ENCODE measurements around the gene ADSS2. TPM values are rescaled to one million over a fixed set of nuclear protein-coding genes. Genes with fewer than 3 reads are reported as not detected.
"Not testable (repeated sequence)": the region's sequence is repeated elsewhere in the genome, so short reads cannot be mapped to it uniquely, and the experiment has no call there.

ADSS2 gene
- total RNA-seq, result 10 to 100 TPM; 46.8 to 47.7 TPM

- H3K36me3 Mint-ChIP-seq, result peaks cover 27% of the 10 kb centered on the region
- H3K27ac Mint-ChIP-seq, result peak within 1 kb of the TSS; percentile 97
- H3K4me1 Mint-ChIP-seq (ENCODE audit: low read depth), result peaks cover 49% of the 10 kb centered on the region
- H3K9me3 Mint-ChIP-seq, result no peaks in the 10 kb centered on the region
- DNase-seq, result no peak
- H3K27me3 Mint-ChIP-seq, result no peaks in the 10 kb centered on the region
- intact Hi-C loops (cut with micrococcal nuclease), result loop anchor here (2.0 to 5.0 kb wide), 2 partner anchors 519 to 854 kb away; no protein-coding TSS in a partner anchor
- ChIA-PET CTCF (interaction anchor here (0.7 kb wide), 1 partner anchor 11 kb away, joined by 3 read pairs; no protein-coding TSS in a partner anchor), POLR2A (interaction anchor here (1.0 kb wide), 1 partner anchor 10 kb away, joined by 4 read pairs; no protein-coding TSS in a partner anchor)
- H3K4me3 Mint-ChIP-seq, result peak within 1 kb of the TSS; percentile 96
Measured at GRCh38 chr1:244451539-244451950, at the start of gene ADSS2. Gene ADSS2 (minus strand): TSS chr1:244451909. CDS start chr1:244451817, 92 bp downstream.

- intact Hi-C loops (cut with micrococcal nuclease); H3K27me3 Mint-ChIP-seq; POLR2A ChIA-PET; H3K27ac Mint-ChIP-seq; H3K4me1 Mint-ChIP-seq (ENCODE audit: low read depth); H3K4me3 Mint-ChIP-seq; CTCF ChIA-PET; H3K36me3 Mint-ChIP-seq; DNase-seq: not testable (repeated sequence)
- peaks cover 18% of the 10 kb centered on the region for H3K9me3 Mint-ChIP-seq
Measured at GRCh38 chr1:244500515-244500914, 48.8 kb upstream of the ADSS2 start.

GRCh38 chr1:244499484-244499883 lies 47.8 kb upstream of the ADSS2 start:
- H3K36me3 Mint-ChIP-seq; POLR2A ChIA-PET; H3K27ac Mint-ChIP-seq; H3K4me3 Mint-ChIP-seq; intact Hi-C loops (cut with micrococcal nuclease); H3K4me1 Mint-ChIP-seq (ENCODE audit: low read depth); CTCF ChIA-PET; H3K27me3 Mint-ChIP-seq; DNase-seq: not testable (repeated sequence)
- peaks cover 18% of the 10 kb centered on the region for H3K9me3 Mint-ChIP-seq

GRCh38 chr1:244497805-244498204 lies 46.1 kb upstream of the ADSS2 start:
- no peak for DNase-seq
- no peak overlapping the region for H3K4me3 Mint-ChIP-seq
- intact Hi-C loops (cut with micrococcal nuclease), result no loop called here
- no peak overlapping the region for H3K27ac Mint-ChIP-seq
- POLR2A ChIA-PET, result no interaction called here
- CTCF ChIA-PET, result no interaction called here
- H3K4me1 Mint-ChIP-seq (ENCODE audit: low read depth), result no peaks in the 10 kb centered on the region
- no peaks in the 10 kb centered on the region for H3K27me3 Mint-ChIP-seq
- H3K9me3 Mint-ChIP-seq, result peaks cover 18% of the 10 kb centered on the region
- H3K36me3 Mint-ChIP-seq, result no peaks in the 10 kb centered on the region

- CTCF ChIA-PET, result no interaction called here
Measured at GRCh38 chr1:244496186-244496585, 44.5 kb upstream of the ADSS2 start.

GRCh38 chr1:244494653-244495052 lies 42.9 kb upstream of the ADSS2 start:
- intact Hi-C loops (cut with micrococcal nuclease), result no loop called here
- H3K9me3 Mint-ChIP-seq, result peaks cover 5% of the 10 kb centered on the region

More at GRCh38 chr1:244496186-244496585, 44.5 kb upstream of the ADSS2 start:
- Mint-ChIP-seq H3K9me3 (peaks cover 18% of the 10 kb centered on the region), H3K4me1 (ENCODE audit: low read depth) (no peaks in the 10 kb centered on the region), H3K4me3 (no peak overlapping the region), H3K27me3 (no peaks in the 10 kb centered on the region), H3K27ac (no peak overlapping the region), H3K36me3 (no peaks in the 10 kb centered on the region)
- intact Hi-C loops (cut with micrococcal nuclease), result no loop called here
- POLR2A ChIA-PET, result no interaction called here
- DNase-seq, result no peak

GRCh38 chr1:244484971-244485370 lies 33.3 kb upstream of the ADSS2 start:
- POLR2A ChIA-PET; H3K36me3 Mint-ChIP-seq; CTCF ChIA-PET; H3K4me3 Mint-ChIP-seq; intact Hi-C loops (cut with micrococcal nuclease); DNase-seq; H3K4me1 Mint-ChIP-seq (ENCODE audit: low read depth); H3K27me3 Mint-ChIP-seq; H3K9me3 Mint-ChIP-seq; H3K27ac Mint-ChIP-seq: not testable (repeated sequence)

More at GRCh38 chr1:244494653-244495052, 42.9 kb upstream of the ADSS2 start:
- ChIA-PET POLR2A (no interaction called here), CTCF (no interaction called here)
- Mint-ChIP-seq H3K27me3 (no peaks in the 10 kb centered on the region), H3K4me1 (ENCODE audit: low read depth) (no peaks in the 10 kb centered on the region), H3K36me3 (peaks cover 2% of the 10 kb centered on the region), H3K4me3 (no peak overlapping the region), H3K27ac (no peak overlapping the region)
- DNase-seq, result no peak

GRCh38 chr1:244473059-244473605 lies 21.4 kb upstream of the ADSS2 start:
- Mint-ChIP-seq H3K9me3 (peaks cover 5% of the 10 kb centered on the region), H3K36me3 (no peaks in the 10 kb centered on the region), H3K4me1 (ENCODE audit: low read depth) (no peaks in the 10 kb centered on the region), H3K4me3 (no peak overlapping the region), H3K27me3 (no peaks in the 10 kb centered on the region), H3K27ac (no peak overlapping the region)
- no peak for DNase-seq
- ChIA-PET POLR2A (no interaction called here), CTCF (no interaction called here)
- intact Hi-C loops (cut with micrococcal nuclease), result no loop called here

- H3K4me1 Mint-ChIP-seq (ENCODE audit: low read depth), result no peaks in the 10 kb centered on the region
- no peaks in the 10 kb centered on the region for H3K36me3 Mint-ChIP-seq
- DNase-seq, result no peak
- intact Hi-C loops (cut with micrococcal nuclease), result no loop called here
- no peak overlapping the region for H3K27ac Mint-ChIP-seq
- ChIA-PET POLR2A (no interaction called here), CTCF (no interaction called here)
- no peak overlapping the region for H3K4me3 Mint-ChIP-seq
- H3K27me3 Mint-ChIP-seq, result no peaks in the 10 kb centered on the region
- H3K9me3 Mint-ChIP-seq, result no peaks in the 10 kb centered on the region
Measured at GRCh38 chr1:244466724-244467123, 15.0 kb upstream of the ADSS2 start.

GRCh38 chr1:244461245-244462071 lies 9.7 kb upstream of the ADSS2 start, which contains the start of gene CATSPERE:
Gene CATSPERE (plus strand): TSS chr1:244461273. CDS start chr1:244461430, 157 bp downstream.
- peak within 1 kb of the TSS; percentile 71 for H3K27ac Mint-ChIP-seq
- H3K4me1 Mint-ChIP-seq (ENCODE audit: low read depth), result peaks cover 12% of the 10 kb centered on the region
- intact Hi-C loops (cut with micrococcal nuclease), result loop anchor here (1.0 kb wide), 2 partner anchors 9 to 509 kb away; no protein-coding TSS in a partner anchor
- CTCF ChIA-PET, result interaction anchor here (0.7 to 1.1 kb wide), 3 partner anchors 10 to 136 kb away, joined by 3 read pairs; no protein-coding TSS in a partner anchor
- H3K4me3 Mint-ChIP-seq, result peak within 1 kb of the TSS; percentile 68
- peaks cover 10% of the 10 kb centered on the region for H3K36me3 Mint-ChIP-seq
- no peaks in the 10 kb centered on the region for H3K27me3 Mint-ChIP-seq
- DNase-seq, result peak; percentile 82
- POLR2A ChIA-PET, result interaction anchor here (0.8 to 1.2 kb wide), 3 partner anchors 10 to 503 kb away, joined by 3 to 4 read pairs (median 3); partner anchors contain the start of gene COX20
- H3K9me3 Mint-ChIP-seq, result peaks cover 12% of the 10 kb centered on the region

GRCh38 chr1:244460197-244460596 lies 8.5 kb upstream of the ADSS2 start:
- Mint-ChIP-seq H3K27me3 (no peaks in the 10 kb centered on the region), H3K4me3 (peak overlapping the region; percentile 46), H3K9me3 (peaks cover 12% of the 10 kb centered on the region), H3K27ac (peak overlapping the region; percentile 42), H3K36me3 (peaks cover 10% of the 10 kb centered on the region), H3K4me1 (ENCODE audit: low read depth) (peaks cover 12% of the 10 kb centered on the region)
- POLR2A ChIA-PET, result no interaction called here
- peak; percentile 64 for DNase-seq
- CTCF ChIA-PET, result no interaction called here
- intact Hi-C loops (cut with micrococcal nuclease), result no loop called here

GRCh38 chr1:244458781-244459180 lies 7.1 kb upstream of the ADSS2 start:
- DNase-seq, result no peak
- H3K36me3 Mint-ChIP-seq, result peaks cover 10% of the 10 kb centered on the region
- CTCF ChIA-PET, result no interaction called here
- intact Hi-C loops (cut with micrococcal nuclease), result no loop called here
- no peak overlapping the region for H3K4me3 Mint-ChIP-seq
- H3K27me3 Mint-ChIP-seq, result no peaks in the 10 kb centered on the region
- POLR2A ChIA-PET, result no interaction called here
- no peak overlapping the region for H3K27ac Mint-ChIP-seq
- H3K4me1 Mint-ChIP-seq (ENCODE audit: low read depth), result peaks cover 12% of the 10 kb centered on the region
- peaks cover 12% of the 10 kb centered on the region for H3K9me3 Mint-ChIP-seq

All from activated CD4-positive, alpha-beta memory T cell treated with anti-CD3 and anti-CD28 coated beads for 36 hours (primary cell).